Activated CD4-positive, alpha-beta T cell treated with anti-CD3 and anti-CD28 coated beads, Interleukin-10, Interleukin-2, amounts not matched to agents 100 ng/mL and 50 ng/mL, durations not matched to agents 16 hours and 8 hours (primary cell): ENCODE results near the gene CENPL.
"Not testable (repeated sequence)": the region's sequence is repeated elsewhere in the genome, so short reads cannot be mapped to it uniquely, and the experiment has no call there.

Source experiments
- DNase-seq: peaks from one replicate; pipeline ENCODE4 v3.0.0-alpha.2; 2020

Gene CENPL, protein sequence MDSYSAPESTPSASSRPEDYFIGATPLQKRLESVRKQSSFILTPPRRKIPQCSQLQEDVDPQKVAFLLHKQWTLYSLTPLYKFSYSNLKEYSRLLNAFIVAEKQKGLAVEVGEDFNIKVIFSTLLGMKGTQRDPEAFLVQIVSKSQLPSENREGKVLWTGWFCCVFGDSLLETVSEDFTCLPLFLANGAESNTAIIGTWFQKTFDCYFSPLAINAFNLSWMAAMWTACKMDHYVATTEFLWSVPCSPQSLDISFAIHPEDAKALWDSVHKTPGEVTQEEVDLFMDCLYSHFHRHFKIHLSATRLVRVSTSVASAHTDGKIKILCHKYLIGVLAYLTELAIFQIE

DNA sequence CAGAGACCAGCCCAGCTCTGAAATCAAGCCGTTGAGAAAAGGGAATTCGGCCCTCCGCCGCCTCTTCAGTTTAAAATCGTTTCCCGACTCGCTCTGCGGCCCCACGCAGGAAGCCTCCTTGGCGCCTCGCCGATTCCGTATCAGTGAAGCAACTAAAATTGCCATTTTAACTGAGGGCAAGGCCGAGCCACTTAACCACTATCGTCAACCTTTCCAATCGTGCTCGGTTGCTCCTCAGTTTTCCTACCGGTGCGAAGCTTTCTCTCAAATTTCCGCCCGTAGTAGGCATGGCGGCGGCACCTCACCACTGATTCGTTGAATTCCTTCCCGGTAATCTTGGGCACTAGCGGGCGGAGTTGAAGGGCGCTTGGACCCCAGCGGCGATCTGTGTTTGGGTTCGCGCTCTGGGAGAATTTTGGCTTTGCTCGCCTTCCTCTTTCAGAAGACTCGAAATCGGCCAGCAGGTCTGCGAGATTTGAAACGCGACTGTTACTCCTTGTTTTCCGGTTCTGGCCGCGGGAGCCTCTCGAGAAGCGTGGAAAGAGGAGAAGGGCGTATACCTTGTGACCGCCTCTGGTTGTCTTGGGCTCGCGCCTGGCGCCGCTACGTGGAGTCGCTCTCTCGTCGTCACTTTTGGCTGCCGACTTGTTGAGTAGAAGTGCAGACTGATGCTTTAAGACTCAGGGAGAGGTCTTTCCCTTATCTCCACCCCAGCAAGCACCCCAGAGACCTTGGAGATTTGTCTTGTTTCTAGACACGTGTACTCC is at the start of gene CENPL, which contains the start of gene DARS2:
Gene CENPL (minus strand): TSS at position 569 of the 767 bp plus-strand sequence. CDS start 13,584 bp downstream, outside the sequence.
Gene DARS2 (plus strand): TSS at position 359 of the 767 bp plus-strand sequence. CDS start 557 bp downstream, outside the sequence.
- peak; percentile 96 for DNase-seq

DNA sequence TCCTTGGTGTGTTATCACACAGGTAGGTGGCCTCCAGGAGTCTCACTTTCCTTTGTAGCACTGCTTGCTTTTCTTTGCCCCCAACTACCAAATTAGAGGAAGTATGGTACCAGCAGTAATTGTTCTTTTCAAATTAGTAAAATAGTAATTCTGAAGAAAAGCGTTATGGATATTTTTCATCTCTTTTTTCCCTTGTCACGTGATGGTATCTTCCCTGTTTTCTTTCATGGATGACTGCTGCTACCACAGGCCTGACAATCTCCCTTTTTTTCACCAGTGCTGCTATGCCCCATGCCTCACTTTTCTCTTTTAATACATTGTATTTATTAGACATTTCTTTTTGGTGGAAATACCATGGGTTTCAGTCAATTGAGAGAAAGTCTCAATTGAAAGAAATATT is 46.8 kb upstream of the CENPL start:
- DNase-seq: no peak

DNA sequence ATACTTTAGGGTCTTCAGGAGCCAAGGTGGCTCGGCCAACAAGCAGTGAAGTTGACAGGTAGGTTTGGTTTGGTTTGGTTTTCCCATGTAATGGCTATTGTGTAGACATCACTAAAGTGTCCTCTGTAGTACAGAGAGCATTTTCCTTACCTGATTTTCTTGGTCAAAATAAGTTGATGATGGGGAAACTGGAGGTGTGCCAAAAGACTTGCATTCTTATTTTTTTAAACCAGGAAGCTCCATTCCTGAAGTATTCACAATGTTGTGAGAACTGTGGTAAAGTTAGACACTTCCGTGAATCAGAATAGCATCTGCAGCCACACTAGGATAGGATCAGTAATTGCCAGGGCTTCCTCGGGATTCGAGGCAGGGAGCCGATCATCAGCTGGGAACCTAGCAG is 46.4 kb upstream of the CENPL start:
- no peak for DNase-seq

DNA sequence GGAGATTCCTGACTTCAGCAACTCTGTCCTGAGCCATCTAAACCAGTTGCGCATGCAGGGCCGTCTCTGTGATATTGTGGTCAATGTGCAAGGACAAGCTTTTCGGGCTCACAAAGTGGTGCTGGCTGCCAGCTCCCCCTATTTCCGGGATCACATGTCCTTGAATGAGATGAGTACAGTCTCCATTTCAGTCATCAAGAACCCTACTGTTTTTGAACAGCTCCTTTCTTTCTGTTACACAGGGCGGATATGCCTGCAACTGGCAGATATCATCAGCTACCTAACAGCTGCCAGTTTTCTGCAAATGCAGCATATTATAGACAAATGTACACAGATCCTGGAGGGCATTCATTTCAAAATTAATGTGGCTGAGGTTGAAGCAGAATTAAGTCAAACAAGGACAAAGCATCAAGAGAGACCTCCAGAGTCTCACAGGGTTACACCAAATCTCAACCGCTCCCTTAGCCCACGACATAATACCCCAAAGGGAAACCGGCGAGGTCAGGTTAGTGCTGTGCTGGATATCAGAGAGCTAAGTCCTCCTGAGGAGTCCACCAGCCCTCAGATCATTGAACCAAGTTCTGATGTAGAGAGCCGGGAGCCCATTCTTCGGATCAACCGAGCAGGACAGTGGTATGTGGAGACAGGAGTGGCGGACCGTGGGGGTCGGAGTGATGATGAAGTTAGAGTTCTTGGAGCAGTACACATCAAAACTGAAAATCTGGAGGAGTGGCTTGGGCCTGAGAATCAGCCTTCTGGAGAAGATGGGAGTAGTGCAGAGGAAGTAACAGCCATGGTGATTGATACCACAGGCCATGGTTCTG is 45.8 kb upstream of the CENPL start:
- peak; percentile 91 for DNase-seq

DNA sequence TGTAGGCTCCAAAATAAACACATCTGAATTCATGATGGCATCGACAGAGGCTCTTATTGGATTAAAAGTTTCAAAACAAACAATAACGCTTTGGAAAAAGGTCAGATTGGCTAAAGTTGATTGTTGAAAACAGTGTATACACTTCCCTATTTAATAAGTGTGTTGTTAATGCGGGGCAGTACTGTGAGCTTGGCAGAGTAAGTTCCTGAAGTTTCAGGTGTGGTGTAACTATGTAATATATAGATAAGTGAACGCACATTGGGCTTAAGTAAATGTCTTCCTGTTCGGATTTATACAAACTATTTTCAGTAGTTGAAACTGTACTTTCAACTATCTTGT is 44.3 kb upstream of the CENPL start:
- DNase-seq: no peak

DNA sequence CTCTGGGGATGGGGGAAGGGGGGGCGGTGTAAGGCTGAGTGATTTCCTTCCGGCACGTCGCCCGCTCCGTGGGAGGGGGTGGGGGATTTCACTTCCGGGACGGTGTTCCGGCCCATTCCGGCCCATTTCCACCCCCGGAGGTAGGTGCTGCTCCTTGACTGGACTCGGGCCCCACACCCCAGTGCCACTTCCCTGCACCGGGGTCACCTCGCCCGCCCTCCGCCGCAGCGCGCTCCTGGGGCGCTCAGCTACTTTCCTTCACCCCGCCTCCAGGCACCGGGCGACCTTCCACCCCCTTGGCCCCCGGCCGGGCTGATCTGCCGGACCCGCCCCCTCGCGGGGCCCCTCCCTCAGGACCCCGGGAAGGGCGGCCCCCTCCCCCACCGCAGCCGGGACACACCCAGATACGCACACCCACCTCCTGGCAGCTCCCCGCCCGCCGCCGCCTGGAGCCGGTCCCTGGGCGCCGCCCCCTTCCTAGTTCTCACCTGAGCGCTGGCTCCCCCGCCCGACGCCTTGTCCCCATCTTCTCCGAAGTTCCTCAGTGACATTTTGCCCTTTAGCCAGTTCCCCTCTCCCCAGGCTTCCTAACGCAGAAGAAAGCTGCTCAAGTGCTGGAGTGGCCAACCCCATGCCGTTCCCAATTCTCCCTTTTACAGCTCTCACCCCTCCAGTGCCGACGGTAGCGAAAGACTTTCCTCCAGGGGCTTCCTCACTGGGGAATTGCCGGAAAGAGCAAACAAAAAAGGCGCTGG is 43.8 kb upstream of the CENPL start, which contains the start of gene ZBTB37:
Gene ZBTB37 (plus strand): TSS at position 115 of the 755 bp plus-strand sequence. CDS start 1,846 bp downstream, outside the sequence.
- peak; percentile 98 for DNase-seq

DNA sequence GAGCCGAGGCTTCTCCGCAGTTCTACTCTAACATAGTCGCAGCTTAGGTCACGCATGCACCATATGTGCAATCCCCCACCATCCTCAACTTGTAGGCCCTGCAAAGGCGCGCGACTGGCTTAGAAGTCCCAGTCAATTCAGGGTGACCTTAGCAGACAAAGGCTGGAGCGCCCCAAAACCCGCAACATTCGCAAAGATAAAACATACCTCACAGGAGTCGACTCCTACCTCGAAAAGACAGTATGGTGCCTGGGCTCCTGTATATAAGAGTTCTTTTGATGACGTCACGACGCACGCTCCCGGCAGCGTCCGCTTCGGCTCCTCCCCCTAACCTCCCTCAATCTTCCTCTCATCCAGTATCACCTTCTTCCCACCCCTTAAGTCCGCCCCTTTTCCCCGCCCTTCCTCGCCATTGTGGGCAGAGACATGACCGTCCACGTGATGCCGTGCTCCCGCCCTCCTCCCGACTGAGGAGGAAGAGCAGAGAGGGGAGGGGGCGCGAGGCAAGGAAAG is 43.1 kb upstream of the CENPL start, which contains the start of gene GAS5:
Gene GAS5 (minus strand): TSS at position 237 of the 513 bp plus-strand sequence.
- DNase-seq: peak; percentile 100

DNA sequence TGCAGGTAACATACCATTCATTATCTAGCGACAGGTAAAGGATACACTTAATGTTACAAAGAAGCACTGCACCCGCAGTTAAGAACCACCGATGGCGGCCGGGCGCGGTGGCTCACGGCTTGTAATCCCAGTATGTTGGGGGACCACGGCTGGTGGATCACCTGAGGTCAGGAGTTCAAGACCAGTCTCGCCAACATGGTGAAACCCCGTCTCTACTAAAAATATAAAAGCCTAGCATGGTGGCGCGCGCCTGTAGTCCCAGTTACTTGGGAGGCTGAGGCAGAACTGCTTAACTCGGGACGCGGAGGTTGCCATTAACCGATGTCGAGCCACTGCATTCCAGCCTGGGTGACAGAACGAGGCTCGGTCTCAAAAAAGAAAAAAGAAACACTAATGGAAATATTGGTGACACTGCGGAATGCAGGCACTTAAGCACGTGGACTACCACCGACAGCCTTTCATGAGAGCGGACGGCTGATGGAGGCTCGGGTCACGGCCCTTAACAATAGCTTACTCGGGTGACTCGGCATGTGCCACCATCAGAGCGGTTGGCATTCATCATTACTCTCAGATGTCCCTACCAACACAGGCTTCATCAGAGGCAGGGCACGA is 42.6 kb upstream of the CENPL start:
- peak; percentile 53 for DNase-seq

DNA sequence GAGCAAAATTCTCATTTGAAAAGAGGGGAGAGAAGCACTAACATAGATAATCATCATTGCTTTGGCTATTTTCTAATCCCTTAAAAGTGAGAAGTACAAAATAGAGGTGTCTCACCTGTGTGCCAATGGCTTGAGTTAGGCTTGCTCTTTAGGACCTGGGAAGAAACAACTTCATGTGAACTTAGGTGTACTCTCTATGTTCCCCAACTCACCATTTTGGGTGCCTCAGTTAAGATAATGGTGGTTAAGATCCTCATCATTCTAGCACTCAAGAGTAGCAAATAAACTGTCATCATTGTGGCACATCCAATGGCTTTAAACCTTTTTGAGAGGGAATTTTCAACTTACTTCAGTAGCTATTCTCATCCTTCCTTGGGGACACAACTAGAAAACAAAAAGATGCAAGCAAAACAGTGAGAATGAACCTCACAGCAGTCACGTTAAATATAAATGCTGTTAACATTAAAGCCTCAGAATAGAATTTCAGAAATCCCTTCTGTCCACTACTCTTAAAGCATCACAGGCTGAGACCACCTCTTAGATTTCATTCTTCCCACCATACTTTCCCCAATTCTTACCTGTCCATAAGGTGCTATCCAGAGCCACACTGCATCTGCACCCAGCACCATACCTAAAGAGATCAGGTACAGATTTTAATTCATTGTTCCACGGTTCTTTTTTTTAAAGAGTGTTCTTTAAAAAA is 41.9 kb upstream of the CENPL start:
- peak; percentile 46 for DNase-seq

DNA sequence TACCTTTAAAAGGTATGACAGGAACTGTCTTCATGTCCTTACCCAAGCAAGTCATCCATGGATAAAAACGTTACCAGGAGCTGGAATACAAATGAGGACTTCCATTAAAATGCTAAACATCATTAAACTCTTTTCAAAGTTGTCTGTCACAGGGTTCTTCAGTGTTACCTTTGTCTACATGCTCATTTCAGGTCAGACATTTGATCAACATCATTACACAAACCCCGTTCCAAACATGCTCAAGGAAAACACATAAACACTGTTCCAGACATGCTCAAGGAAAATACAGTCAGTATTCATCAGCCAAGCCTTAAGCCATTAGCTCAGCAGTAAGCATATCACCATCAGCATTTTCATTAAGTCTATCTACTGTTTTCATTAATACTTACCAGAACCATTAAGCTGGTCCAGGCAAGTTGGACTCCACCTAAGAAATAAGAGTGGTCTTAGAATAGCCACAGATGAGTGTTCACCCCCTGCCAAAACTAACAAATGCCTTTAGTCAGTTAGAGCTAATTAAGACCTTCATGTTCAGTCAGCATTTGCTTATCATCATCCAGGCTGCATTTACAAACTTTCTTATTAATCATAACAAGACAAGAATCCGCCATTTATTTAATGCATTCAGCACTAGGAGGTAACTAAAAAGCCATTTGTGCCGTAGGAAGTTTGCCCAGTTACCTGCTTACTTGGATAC is 40.9 kb upstream of the CENPL start:
- DNase-seq: peak; percentile 31

DNA sequence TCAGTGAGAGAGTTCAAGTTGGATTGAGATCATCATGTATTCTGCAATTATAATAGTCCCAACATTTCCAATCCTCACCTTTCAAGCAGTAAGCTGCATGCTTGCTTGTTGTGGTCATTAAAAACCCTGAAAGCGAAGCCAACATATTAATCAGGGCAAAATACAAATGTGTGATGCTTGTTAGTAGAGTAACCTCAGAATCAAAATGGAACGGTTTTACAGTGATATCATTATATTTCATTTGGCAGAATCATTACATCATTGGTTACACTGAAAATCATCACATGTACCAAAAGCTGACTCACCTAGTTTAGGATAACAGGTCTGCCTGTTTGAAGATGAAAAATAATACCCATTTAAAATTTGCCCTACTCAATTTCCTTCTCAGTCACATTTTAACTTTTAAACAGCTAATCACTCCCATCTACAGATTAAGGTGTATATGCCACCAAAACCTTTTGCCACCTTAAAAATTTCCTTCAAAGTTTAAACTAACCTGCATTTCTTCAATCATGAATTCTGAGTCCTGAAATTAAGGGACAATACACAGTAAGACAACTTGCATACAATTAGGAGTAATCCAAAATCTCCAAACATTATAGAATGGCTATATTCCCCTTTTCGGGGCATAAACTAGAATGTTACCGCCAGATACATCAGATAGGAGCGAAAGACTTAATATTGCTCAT is 39.6 kb upstream of the CENPL start:
- peak; percentile 38 for DNase-seq

DNA sequence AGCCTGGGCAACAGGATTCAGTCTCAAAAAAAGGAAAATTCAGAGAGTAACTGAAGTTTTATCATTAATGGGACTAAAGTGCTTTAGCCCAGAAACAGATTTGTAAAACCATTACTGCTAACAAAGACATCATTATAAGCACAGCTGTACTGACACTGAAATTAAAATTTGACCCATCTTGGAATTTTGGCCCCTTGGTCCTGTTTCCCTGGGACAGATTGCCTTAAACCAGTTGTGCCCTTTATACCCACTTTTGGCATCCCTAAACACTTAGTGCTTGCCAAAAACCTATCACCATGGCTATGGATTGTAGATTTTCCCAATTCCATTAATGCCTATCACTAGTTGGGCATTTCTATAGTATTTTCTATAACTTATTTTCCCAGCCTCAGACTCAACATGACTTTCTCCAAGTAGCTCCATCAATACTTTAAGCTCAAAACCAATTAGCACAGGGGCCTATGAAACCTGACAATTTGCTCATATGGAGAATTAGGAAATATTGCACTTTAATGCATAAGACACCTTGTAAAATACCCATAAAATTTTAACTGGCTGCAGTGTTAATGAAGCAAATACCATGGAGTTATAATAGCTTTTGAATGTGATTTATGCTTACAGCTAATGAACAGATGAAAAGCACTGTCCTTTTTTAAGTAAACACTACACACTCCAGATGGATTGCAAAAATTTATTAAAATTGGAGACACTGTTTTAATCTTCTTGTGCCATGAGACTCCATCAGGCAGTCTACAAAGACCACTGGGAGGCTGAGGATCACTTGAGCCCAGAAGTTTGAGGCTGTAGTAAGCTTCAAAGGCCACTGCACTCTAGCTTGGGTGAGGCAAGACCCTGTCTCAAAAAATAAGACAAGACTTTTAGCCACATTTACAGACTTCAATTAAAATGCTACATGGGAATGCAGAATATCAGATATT is 38.8 kb upstream of the CENPL start:
- DNase-seq: no peak

DNA sequence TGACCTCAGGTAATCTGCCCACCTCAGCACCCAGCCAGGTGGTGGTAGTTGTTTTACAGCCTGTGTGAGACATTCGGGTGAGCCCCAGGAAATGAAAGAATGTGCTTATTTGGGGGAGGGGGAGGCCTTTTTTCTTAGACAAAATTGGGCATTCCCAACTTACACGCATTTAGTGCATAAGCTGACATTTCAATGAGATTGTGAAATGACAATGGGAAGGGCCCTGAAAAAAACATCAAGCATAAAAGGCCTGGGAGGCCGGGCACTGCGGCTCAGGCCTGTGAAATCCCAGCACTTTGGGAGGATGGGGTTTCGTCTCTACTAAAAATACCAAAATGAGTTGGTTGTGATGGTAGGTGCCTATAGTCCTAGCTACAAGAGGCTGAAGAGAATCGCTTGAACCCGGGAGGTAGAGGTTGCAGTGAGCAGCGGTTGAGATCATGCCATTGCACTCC is 38.1 kb upstream of the CENPL start:
- DNase-seq: peak; percentile 52

DNA sequence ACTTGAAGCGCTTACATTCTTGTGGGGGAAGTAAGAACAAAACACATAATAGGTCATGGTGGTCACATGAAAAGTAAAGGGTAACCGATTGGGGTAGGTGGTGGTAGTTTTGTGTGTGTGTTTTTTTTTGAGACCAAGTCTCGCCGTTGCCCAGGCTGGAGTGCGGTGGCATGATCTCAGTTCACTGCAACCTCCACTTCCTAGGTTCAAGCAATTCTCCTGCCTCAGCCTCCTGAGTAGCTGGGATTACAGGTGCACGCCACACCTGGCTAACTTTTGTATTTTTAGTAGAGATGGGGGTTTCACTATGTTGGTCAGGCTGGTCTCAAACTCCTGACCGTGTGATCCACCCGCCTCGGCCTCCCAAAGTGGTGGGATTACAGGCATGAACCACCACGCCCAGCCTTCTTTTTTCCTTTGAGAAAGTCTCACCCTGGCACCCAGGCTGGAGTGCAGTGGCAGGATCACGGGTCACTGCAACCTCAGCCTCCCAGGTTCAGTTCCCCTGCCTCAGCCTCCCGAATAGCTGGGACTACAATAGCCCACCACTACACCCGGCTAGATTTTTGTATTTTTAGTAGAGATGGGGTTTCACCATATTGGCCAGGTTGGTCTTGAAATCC is 37.6 kb upstream of the CENPL start:
- peak; percentile 69 for DNase-seq

DNA sequence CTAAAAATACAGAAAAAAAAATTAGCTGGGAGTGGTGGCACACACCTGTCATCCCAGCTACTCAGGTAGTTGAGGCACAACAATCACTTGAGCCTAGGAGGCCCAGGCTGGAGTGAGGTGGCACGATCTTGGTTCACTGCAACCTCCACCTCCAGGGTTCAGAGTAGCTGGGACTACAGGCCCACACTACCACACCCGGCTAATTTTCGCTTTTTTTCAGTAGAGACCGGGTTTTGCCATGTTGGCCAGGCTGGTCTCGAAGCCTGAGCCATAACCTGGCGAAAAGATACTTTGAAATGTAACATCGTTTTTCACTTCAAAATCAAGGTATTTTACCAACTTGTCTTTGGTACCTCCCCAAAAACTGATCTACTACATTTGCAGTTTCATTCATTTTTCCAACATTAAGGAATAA is 37.1 kb upstream of the CENPL start:
- DNase-seq: peak; percentile 67

DNA sequence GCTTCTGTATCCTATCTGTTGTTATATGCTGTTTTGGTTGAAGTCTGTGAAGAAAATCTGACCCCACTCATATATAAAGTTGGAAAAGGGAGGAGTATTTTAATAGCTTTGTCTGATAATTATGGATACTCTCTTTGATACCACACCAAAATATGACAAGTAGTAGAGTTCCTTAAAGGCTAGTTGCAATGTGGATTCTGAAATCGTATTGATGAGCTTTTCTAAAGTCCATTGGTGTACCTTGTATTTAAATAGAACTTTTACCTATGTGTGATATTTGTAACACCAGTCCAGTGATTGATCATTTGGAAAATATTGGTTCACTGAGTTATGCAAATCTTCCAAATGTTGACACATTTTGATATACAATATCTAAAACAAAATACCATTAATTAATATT is 35.4 kb upstream of the CENPL start:
- DNase-seq: no peak

DNA sequence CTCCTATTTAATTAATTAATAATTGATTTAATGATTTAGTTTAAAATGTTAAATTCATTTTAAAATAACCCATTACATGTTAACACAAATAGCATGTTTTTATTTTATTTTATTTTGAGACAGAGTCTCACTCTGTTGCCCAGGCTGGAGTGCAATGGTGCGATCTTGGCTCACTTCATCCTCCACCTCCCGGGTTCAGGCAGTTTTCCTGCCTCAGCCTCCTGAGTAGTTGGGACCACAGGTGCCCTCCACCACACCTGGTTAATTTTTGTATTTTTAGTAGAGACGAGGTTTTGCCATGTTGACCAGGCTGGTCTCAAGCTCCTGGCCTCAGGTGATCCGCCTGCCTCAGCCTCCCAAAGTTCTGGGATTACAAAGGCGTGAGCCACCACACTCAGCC is 34.9 kb upstream of the CENPL start:
- not testable (repeated sequence) for DNase-seq
